Measurements from ENCODE around the gene LARP1. TPM values are rescaled to one million over a fixed set of nuclear protein-coding genes. Genes with fewer than 3 reads are reported as not detected.
"Not testable (repeated sequence)": the region's sequence is repeated elsewhere in the genome, so short reads cannot be mapped to it uniquely, and the experiment has no call there.

Gene LARP1
- total RNA-seq, 1 donor = 45.3 TPM

DNA sequence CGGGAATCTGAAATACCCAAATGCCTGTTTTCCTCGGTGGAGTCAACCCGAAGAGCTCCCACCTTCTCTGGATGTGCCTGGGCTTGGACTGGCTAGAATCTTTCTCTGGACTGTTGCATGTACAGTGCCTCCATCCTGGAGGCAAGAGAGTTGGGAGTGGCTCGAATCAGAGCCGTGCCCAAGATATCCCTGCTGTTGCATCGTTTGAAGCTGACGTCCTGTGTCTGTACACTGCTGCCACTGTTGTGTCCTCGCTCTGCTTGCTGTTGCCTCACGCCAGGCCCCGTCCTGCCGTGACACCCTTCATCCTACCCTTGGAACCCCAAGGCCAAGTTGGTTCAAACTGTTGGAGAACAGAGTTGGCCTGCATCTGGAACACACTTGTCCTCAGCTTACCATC lies 59.8 kb downstream of the LARP1 start:
- Histone ChIP-seq H3K4me3 (ENCODE audit: low read length) (no peak overlapping the region), H3K27me3 (ENCODE audit: insufficient read depth, low read length) (no peaks in the 10 kb centered on the region)

GRCh38 chr5:154815684-154816247 lies 60.6 kb downstream of the LARP1 start:
- H3K4me1 ChIP-seq (ENCODE audit: insufficient read depth, low read length) = peaks cover 26% of the 10 kb centered on the region
- no peak overlapping the region for H3K4me3 ChIP-seq (ENCODE audit: low read length)
- H3K27me3 ChIP-seq (ENCODE audit: insufficient read depth, low read length) = no peaks in the 10 kb centered on the region

More for the DNA sequence above, 59.8 kb downstream of the LARP1 start:
- peaks cover 26% of the 10 kb centered on the region for H3K4me1 ChIP-seq (ENCODE audit: insufficient read depth, low read length)
- H3K9me3 ChIP-seq (ENCODE audit: low read depth, low read length) = no peaks in the 10 kb centered on the region

GRCh38 chr5:154816891-154817492 lies 61.8 kb downstream of the LARP1 start:
- peaks cover 21% of the 10 kb centered on the region for H3K4me1 ChIP-seq (ENCODE audit: insufficient read depth, low read length)
- no peaks in the 10 kb centered on the region for H3K9me3 ChIP-seq (ENCODE audit: low read depth, low read length)
- H3K27me3 ChIP-seq (ENCODE audit: insufficient read depth, low read length) = no peaks in the 10 kb centered on the region
- H3K4me3 ChIP-seq (ENCODE audit: low read length) = no peak overlapping the region

More at GRCh38 chr5:154815684-154816247, 60.6 kb downstream of the LARP1 start:
- no peaks in the 10 kb centered on the region for H3K9me3 ChIP-seq (ENCODE audit: low read depth, low read length)

- Histone ChIP-seq H3K9me3 (ENCODE audit: low read depth, low read length) (no peaks in the 10 kb centered on the region), H3K27me3 (ENCODE audit: insufficient read depth, low read length) (no peaks in the 10 kb centered on the region), H3K4me3 (ENCODE audit: low read length) (no peak overlapping the region), H3K4me1 (ENCODE audit: insufficient read depth, low read length) (peaks cover 21% of the 10 kb centered on the region)
Measured at GRCh38 chr5:154817815-154818214, 62.6 kb downstream of the LARP1 start.

DNA sequence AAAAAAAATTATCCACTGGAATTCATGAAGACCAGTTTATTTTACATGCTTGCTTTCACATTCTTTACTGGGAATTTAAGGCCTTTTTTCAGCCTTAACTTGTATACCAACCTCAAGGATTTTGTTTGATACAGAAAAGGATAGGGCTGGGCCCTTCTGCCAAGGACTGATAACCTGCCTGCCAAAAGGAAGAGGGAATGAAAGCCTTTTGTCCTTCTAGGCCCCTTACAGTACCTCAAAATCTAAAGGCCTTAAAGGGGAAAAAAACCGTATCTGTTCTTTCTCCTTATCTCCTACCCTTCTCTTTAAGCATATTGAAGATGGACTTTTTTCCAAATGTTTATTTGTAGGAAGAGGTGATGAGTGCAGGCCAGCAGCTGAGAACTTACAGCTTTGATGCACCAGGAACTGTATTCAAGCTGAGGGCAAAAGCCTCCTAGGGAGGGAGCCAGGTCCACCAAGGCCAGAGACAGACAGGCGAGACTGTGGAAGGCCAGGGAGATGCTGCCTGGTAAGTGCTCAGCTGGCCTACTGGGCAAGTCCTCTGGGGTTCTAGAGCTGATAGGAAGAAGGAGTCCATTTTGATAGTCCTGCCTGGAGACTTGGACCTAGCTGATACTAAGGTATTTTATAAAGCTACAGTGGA lies 63.4 kb downstream of the LARP1 start:
- Histone ChIP-seq H3K27me3 (ENCODE audit: insufficient read depth, low read length) (no peaks in the 10 kb centered on the region), H3K4me1 (ENCODE audit: insufficient read depth, low read length) (peaks cover 13% of the 10 kb centered on the region), H3K4me3 (ENCODE audit: low read length) (no peak overlapping the region), H3K9me3 (ENCODE audit: low read depth, low read length) (no peaks in the 10 kb centered on the region)

GRCh38 chr5:154819546-154819945 lies 64.4 kb downstream of the LARP1 start:
- H3K4me1 ChIP-seq (ENCODE audit: insufficient read depth, low read length) = peaks cover 8% of the 10 kb centered on the region
- no peaks in the 10 kb centered on the region for H3K27me3 ChIP-seq (ENCODE audit: insufficient read depth, low read length)
- H3K9me3 ChIP-seq (ENCODE audit: low read depth, low read length) = no peaks in the 10 kb centered on the region
- H3K4me3 ChIP-seq (ENCODE audit: low read length) = no peak overlapping the region

- no peak overlapping the region for H3K4me3 ChIP-seq (ENCODE audit: low read length)
- H3K27me3 ChIP-seq (ENCODE audit: insufficient read depth, low read length) = no peaks in the 10 kb centered on the region
- H3K4me1 ChIP-seq (ENCODE audit: insufficient read depth, low read length) = peaks cover 8% of the 10 kb centered on the region
- H3K9me3 ChIP-seq (ENCODE audit: low read depth, low read length) = no peaks in the 10 kb centered on the region
Measured at GRCh38 chr5:154820383-154820782, 65.2 kb downstream of the LARP1 start.

- not testable (repeated sequence) for H3K9me3 ChIP-seq (ENCODE audit: low read depth, low read length)
Measured at GRCh38 chr5:154822896-154823295, 67.7 kb downstream of the LARP1 start.

DNA sequence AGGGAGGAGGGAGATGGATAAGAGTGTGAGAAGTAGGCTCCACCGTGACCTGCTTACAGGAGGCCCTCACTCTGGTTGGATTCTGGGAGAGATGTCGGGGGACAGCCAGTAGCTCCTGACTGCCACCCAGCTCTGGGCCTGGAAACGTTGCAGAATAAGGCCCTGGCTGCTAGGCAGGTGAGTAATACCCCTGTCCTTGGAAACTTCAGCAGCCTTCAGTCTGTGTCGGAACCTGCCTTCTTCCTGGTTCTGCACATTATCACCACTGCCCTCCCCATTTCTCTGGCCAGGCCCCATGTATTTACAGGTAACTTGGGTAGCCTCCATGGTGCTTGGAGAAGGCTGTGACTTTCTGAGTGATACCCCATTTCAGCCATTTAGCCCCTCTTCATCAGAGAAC lies 68.4 kb downstream of the LARP1 start:
- H3K27me3 ChIP-seq (ENCODE audit: insufficient read depth, low read length) = no peaks in the 10 kb centered on the region
- no peaks in the 10 kb centered on the region for H3K9me3 ChIP-seq (ENCODE audit: low read depth, low read length)
- H3K4me3 ChIP-seq (ENCODE audit: low read length) = no peak overlapping the region
- peaks cover 8% of the 10 kb centered on the region for H3K4me1 ChIP-seq (ENCODE audit: insufficient read depth, low read length)

More at GRCh38 chr5:154822896-154823295, 67.7 kb downstream of the LARP1 start:
- H3K27me3 ChIP-seq (ENCODE audit: insufficient read depth, low read length); H3K4me3 ChIP-seq (ENCODE audit: low read length); H3K4me1 ChIP-seq (ENCODE audit: insufficient read depth, low read length): not testable (repeated sequence)

- Histone ChIP-seq H3K4me3 (ENCODE audit: low read length) (no peak overlapping the region), H3K4me1 (ENCODE audit: insufficient read depth, low read length) (peaks cover 10% of the 10 kb centered on the region), H3K27me3 (ENCODE audit: insufficient read depth, low read length) (no peaks in the 10 kb centered on the region), H3K9me3 (ENCODE audit: low read depth, low read length) (no peaks in the 10 kb centered on the region)
Measured at GRCh38 chr5:154824070-154824469, 68.9 kb downstream of the LARP1 start.

GRCh38 chr5:154829181-154829588 lies 74.0 kb downstream of the LARP1 start:
- H3K4me3 ChIP-seq (ENCODE audit: low read length) = no peak overlapping the region
- peaks cover 16% of the 10 kb centered on the region for H3K4me1 ChIP-seq (ENCODE audit: insufficient read depth, low read length)
- H3K9me3 ChIP-seq (ENCODE audit: low read depth, low read length) = no peaks in the 10 kb centered on the region
- H3K27me3 ChIP-seq (ENCODE audit: insufficient read depth, low read length) = no peaks in the 10 kb centered on the region

DNA sequence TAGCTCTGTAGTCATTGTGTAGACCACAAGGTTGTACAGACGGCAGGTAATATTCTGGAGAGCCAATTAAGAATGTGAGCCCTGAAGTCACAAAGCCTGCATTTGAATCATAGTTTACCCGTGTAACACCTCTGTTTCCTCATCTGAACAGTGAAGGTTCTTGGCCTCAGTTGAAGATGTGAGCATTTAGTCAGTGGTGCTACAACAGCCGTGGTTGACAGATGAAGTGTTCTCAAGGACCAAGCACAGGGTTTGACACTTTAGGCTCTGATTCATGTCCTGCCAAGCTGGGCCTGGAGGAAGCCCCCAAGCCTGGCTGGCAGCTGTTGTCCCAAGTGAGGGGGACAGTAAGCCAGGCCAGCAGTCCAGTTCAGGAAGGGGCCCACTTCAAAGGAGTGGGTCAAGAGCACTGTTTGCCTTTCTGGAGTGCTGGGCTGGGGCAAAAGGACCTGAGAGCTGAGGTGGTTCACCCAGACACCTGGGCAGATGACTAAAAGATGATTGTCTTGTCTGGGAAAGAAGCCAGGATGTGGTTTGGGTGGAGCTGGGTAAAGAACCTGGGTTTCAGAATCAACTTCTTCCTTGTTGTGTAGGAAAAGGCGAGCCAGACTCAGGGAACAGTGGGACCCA lies 74.5 kb downstream of the LARP1 start:
- peaks cover 16% of the 10 kb centered on the region for H3K4me1 ChIP-seq (ENCODE audit: insufficient read depth, low read length)
- no peaks in the 10 kb centered on the region for H3K9me3 ChIP-seq (ENCODE audit: low read depth, low read length)
- no peaks in the 10 kb centered on the region for H3K27me3 ChIP-seq (ENCODE audit: insufficient read depth, low read length)
- H3K4me3 ChIP-seq (ENCODE audit: low read length) = no peak overlapping the region

GRCh38 chr5:154830219-154830595 lies 75.0 kb downstream of the LARP1 start:
- Histone ChIP-seq H3K27me3 (ENCODE audit: insufficient read depth, low read length) (no peaks in the 10 kb centered on the region), H3K4me3 (ENCODE audit: low read length) (no peak overlapping the region), H3K4me1 (ENCODE audit: insufficient read depth, low read length) (peaks cover 16% of the 10 kb centered on the region), H3K9me3 (ENCODE audit: low read depth, low read length) (no peaks in the 10 kb centered on the region)

GRCh38 chr5:154830596-154830995 lies 75.4 kb downstream of the LARP1 start:
- Histone ChIP-seq H3K4me3 (ENCODE audit: low read length) (no peak overlapping the region), H3K9me3 (ENCODE audit: low read depth, low read length) (no peaks in the 10 kb centered on the region), H3K4me1 (ENCODE audit: insufficient read depth, low read length) (peaks cover 16% of the 10 kb centered on the region), H3K27me3 (ENCODE audit: insufficient read depth, low read length) (no peaks in the 10 kb centered on the region)

DNA sequence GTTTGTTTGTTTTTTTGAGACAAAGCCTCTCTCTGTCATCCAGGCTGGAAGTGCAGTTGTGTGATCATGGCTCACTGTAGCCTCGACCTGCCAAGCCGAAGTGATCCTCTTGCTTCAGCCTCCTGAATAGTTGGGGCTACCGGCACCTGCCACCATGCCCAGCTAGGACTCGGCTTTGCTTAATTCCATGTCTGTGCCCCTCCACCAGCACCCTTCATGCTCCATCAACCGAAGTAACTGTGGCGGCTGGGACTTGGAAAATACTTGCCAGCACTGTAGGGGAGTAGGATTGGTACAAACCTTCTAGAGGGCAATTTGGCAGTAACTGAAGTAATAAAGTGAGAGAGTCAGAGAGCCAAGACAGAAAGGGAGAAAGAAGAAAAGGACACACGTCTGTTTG lies 76.3 kb downstream of the LARP1 start:
- H3K4me3 ChIP-seq (ENCODE audit: low read length) = no peak overlapping the region
- peaks cover 16% of the 10 kb centered on the region for H3K4me1 ChIP-seq (ENCODE audit: insufficient read depth, low read length)
- no peaks in the 10 kb centered on the region for H3K9me3 ChIP-seq (ENCODE audit: low read depth, low read length)
- H3K27me3 ChIP-seq (ENCODE audit: insufficient read depth, low read length) = no peaks in the 10 kb centered on the region
